GM04503 (cell line): ENCODE results near the gene NCOA1.
A peak's percentile ranks its signal among the peaks of the same experiment; 100 is the strongest.
"Not testable (repeated sequence)": the region's sequence is repeated elsewhere in the genome, so short reads cannot be mapped to it uniquely, and the experiment has no call there.

Source experiments
- DNase-seq: peaks from one replicate; pipeline ENCODE4 v3.0.0-alpha.2; 2012; ENCODE audit warnings: low read depth

NCOA1 gene

DNA sequence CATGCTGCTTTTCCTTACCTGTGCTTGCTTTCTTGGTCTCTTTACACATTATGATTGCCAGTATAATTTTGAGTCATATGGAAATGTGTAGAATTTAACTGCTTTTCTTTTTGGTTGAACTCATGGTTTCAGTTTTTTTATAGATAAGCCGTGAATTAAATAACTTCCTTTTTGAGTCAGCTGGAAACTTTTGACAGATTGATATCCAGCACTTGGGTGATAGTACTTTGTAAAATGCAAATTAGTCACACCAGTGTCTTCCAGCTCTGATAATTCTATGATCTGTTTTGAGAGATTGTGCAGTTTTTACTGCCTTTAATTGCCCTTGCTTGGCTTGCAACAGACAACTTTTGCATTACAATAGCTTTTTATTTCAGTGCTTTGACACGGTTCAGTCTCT is 86.4 kb downstream of the NCOA1 start:
- DNase-seq, result no peak

DNA sequence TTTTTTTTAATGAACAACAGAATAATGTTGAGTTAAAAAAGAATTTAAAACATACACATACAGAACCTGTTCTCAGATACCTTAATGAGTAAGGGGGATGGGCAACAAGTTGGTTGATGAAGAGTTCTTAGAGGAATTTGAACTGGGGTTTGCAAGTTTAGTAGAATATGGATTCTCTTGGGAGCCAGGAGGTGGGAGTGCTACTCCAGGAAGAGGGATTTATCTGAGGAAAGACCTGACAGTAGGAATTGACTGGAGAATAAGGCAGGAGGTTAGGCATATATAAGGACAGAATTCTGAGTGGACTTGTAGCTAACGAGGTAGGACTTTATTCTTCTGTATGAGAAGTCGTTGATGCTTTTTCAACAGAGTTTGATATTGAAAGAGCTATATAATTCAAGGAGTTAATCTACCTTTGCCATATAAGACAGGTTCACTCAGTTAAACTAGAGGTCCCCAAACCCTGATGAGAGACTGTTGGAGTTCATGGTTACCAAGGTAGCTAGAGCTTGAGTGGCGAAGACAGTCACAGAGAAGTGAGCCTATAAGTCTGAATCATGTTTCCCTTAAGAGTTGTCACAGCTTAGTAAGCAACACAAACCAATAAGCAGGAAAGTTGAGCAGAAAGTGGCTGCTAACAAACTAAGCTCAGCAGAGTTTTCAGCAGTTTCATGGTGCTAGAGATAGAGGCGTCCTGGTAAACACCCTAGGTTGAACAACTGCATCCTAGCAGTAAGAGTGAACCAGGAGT is 88.2 kb downstream of the NCOA1 start:
- no peak for DNase-seq

DNA sequence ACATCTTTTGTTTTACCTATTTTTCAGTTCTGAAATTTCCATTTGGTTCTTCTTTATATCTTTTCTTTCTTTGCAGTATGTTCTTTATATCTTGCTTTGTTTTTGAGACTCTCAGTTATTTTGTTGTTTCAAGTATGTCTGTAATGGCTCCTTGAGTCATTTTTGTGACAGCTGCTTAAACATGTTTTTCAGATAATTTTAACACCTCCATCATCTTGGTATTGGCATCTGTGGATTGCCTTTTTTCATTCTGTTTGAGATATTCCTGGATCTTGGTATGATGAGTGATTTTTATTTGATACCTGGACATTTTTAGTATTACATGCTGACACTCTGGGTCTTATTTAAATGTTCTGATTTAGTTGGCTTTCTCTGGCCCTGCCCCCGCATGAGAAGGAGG is 89.5 kb downstream of the NCOA1 start:
- DNase-seq, result no peak

DNA sequence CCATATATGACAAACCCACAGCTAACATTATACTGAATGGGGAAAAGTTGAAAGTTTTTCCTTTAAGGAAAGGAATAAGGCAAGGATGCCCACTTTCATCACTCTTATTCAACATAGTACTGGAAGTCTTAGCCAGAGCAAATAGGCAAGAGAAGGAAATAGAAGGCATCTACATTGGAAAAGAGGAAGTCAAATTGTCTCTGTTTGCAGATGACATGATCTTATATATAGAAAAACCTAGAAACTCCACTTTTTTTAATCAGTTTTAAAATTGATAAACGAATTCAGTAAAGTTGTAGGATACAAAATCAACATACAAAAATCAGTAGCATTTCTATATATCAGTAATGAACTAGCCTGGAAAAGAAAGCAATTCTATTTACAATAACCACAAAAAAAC is 90.9 kb downstream of the NCOA1 start:
- DNase-seq, result not testable (repeated sequence)

GRCh38 chr2:24586955-24587354 is 95.9 kb downstream of the NCOA1 start:
- DNase-seq, result no peak

GRCh38 chr2:24588294-24588693 is 97.2 kb downstream of the NCOA1 start:
- DNase-seq, result no peak

DNA sequence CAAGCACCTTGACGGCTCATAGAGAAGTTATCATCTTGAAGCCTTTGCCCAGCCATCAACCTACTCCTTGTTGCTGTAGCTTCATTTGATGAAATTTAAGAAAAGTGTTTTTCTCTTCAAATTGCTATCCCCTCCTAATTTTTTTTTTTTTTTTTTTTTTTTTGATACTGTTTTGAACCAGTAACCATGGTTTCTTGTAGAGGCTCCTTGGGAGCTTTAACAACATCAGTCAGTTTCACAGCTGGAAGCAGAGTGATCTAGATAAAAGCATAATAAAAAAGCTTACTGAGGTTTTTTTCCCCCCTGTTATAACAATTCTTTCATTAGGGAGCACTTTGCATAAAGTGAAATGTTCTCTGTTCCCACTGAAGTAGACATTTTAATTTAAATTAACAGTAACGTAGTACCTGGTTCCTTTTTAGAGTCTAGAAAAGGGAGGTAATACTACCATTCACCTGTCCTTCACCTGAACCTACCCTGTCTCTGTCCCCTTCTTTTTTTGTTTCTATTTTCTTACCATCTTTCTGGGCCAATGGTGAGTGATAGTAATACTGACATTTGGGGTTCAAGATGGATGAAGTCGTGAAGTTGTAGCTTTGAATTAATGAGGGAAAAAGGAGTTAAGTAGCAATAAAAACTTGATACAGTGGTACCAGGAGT is 101.5 kb downstream of the NCOA1 start:
- DNase-seq, result no peak

DNA sequence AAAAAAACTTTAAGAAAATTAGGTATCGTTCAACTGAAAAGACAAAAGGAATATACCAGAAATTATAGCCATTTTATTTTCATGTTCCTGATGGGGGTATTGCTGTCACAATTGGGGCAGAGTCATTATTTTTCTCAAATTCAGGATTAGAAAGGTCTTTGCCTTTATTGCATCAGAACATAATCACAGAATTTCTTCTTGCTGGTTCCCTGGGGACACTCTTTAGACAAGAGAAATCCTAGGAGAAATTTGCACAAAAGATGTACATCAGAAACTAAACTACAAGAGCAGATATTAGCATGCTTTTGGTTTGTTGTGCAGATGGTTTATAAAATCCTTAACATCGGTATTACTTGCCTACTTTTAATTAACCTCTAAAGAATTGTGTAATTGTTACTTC is 103.2 kb downstream of the NCOA1 start:
- no peak for DNase-seq

DNA sequence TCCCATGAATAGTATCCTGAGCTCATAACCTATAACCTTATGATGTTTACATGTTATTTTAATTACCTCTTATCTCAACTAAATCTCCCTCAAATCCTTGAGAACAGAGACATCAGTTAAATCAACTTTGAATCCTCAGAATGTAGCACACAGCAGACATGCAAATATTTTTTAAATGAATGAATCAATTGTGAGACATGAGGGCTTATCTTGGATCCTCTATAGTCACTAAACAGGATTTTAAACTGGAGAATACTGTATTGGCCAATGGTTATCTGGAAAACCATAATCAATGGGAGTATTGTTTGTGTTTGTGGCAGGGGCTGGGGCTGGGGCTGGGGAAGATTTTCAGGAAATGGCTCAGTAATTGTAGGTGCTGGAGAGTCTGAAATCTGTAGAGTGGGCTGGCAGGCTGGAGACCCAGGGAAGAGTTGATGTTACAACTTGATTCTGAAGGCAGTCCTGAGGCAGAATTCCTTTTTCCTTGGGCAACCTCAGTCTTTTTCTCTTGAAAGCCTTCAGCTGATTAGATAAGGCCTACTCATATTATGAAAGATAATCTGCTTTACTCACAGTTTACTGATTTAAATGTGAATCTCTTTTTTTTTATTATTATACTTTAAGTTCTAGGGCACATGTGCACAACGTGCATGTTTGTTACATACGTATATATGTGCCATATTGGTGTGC is 106.3 kb downstream of the NCOA1 start:
- no peak for DNase-seq

DNA sequence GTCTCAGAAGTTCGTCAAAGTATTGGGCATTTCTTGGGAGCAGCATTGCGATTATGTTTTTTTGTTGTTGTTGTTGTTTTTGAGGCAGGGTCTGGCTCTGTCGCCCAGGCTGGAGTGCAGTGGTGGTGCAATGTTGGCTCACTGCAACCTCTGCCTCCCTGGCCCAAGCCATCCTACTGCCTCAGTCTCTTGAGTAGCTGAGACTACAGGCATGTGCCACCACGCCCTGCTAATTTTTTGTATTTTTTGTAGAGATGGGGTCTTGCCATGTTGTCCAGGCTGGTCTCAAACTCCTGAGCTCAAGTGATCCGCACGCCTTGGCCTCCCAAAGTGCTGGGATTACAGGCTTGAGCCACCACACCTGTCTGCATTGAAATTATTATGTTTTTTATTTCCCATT is 109.1 kb downstream of the NCOA1 start:
- not testable (repeated sequence) for DNase-seq

DNA sequence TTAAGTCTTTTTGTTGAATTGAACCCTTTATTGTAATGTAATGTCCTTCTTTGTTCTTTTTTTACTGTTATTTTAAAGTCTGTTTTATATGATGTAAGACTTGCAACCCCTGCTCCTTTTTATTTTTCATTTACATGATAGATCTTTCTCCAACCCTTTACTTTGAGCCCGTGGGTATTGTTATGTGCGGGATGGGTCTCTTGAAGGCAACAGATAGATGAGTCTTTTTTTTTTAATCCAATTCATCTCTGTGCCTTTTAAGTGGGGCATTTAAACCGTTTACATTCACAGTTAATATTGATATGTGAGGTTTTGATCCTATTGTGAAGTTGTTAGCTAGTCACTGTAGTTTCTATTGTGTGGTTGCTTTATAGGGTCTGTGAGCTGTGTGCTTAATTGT is 120.6 kb downstream of the NCOA1 start:
- no peak for DNase-seq

DNA sequence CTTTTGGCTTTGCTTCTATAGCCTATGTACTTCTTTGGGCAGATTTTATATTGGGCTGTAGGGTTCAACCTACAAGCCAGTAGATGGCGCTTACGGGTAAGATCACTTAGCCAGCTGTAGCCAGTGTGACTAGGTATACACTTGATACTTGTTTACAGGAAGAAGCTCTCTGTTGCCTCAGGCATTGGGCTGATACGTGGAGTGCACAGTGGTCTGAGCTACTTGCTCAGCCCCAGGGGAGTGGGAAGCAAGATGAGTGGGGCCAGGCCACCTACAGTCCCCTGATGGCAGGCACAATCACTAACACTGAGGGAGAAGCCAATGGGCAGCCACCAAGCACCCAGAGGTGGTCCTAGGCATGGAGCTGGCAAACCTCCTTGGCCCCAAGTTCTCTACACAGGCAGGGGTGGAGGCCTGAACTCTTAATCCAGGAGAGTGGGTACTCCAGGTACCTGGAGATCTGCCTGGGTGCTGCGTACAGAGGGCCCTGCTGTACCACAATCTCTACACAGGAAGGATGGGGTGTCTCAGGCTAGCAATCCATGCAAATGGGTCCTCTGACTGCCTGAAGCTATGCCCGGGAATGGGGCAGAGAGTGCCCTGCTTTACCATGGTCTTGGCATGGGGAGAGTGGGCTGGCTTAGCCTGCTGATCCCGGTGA is 122.2 kb downstream of the NCOA1 start:
- peak; percentile 17 for DNase-seq

GRCh38 chr2:24616616-24617015 is 125.6 kb downstream of the NCOA1 start:
- DNase-seq, result no peak

- DNase-seq, result no peak
Measured at GRCh38 chr2:24617424-24617823, 126.4 kb downstream of the NCOA1 start.

GRCh38 chr2:24618144-24618543 is 127.1 kb downstream of the NCOA1 start:
- no peak for DNase-seq

DNA sequence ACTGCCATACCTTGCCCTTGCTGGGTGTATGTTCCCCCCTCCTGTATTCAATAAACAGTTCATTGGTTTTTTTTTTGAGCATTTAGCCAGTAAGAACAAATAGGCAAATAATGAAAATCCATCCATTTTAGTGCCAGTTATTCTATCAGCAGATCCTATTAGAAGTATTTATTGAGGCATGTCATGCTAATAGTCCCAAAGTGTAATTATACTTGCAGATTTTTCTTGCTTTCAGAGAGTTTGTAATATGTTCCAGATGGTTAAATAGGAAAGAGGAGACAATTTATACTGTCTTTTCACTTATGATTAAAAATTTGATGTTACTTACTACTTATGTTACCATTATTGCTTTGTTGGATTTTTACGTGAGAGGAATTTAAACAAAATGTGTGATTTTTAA is 127.6 kb downstream of the NCOA1 start:
- no peak for DNase-seq

GRCh38 chr2:24620936-24621335 is 129.9 kb downstream of the NCOA1 start:
- no peak for DNase-seq

DNA sequence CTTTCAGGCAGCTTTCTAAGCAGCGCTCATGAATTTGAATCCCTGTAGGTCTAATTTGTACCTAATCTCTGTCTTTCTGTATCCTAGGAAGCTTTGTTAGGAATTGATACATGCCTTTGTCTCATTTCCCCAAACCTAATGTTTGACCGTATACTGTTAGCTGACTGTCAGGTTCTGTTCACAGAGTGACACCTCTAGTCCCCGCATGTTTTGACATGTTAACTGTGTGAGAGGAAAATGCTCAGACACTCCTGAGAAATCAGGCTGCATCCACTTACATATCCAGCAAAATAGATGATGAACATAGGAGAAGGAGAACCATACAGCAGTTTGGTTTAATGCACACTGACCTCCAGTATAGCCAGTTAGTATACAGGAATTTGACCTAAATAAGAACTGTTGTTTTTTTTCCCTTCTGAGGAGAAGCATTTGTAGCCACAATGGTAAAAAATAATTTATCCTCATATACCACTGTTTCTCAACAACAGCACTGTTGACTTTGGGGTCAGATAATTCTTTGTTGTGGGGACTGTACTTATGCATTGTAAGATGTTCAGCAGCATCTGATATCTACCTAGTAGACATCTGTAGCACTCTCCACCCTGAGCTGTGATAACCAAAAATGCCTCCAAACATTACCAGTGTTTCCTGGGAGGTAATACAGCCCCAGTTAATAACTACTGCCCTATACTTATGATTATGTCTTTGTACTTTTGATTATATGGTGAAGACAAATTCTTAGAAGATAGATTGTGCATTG is 130.9 kb downstream of the NCOA1 start:
- no peak for DNase-seq

DNA sequence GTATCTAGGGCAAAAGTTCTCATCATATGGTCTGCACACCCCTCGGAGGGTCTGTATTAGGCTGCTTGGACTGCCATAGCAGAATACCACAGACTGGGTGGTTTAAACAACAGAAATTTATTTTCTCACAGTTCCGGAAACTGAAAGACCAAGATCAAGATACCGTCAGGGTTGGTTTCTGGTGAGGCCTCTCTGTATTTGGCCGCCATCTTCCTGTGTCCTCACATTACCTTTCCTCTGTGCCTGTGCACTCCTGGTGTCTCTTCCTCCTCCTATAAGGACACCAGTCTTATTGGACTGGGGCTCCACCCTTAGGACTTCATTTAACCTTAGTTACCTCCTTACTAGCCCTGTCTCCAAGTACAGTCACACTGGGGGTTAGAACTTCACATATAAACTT is 132.5 kb downstream of the NCOA1 start:
- no peak for DNase-seq

- DNase-seq, result no peak
Measured at GRCh38 chr2:24625728-24626127, 134.7 kb downstream of the NCOA1 start.

DNA sequence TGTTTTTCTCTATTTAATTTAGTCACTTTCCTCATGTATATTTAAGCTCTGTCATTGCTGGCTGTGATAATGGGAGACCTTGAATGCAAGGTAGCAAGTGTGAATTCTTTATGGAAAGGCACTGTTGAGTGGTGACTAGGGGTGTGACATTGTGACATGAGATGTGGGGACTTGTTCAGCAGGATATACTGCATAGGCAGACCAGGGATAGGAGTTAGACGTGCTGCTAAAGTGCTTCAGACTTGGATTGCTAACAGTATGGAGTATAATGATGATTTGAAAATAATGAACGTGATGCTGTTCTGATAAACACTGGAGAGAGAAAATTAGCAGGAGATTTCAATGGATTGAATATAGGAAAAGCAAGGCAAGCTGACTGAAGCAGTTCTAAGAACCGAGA is 135.1 kb downstream of the NCOA1 start:
- no peak for DNase-seq

DNA sequence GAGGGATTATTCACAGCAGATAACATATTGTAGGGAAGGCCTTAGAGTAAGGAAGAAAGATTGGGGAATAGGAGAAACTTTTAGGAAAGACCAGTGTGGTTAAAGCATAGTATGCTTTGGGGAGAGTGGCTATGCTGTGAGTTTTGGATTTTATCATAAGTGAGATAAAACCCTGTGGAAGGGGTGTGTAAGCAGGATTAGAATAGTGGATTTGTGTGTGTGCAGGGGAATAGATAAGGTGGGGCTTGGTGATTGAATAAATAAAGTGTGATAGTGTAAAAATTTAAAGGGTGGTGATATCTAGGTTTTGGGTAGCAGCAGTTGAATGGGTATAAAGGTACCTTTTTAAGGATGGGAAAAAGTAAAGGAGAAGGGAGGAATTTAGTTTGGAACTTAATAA is 137.7 kb downstream of the NCOA1 start:
- DNase-seq, result no peak
